COLO668 (cell line): Measurements from ENCODE around the gene HOXB7.
A peak's percentile ranks its signal among the peaks of the same experiment; 100 is the strongest.

ENCODE experiments used
- DNase-seq: peaks from one replicate; lab custom pipeline; 2025; ENCODE audit not compliant: unreplicated experiment; lab: John Stamatoyannopoulos, UW

Gene HOXB7

GRCh38 chr17:48584223-48584741, 26.5 kb downstream of the HOXB7 start:
- no peak for DNase-seq

DNA sequence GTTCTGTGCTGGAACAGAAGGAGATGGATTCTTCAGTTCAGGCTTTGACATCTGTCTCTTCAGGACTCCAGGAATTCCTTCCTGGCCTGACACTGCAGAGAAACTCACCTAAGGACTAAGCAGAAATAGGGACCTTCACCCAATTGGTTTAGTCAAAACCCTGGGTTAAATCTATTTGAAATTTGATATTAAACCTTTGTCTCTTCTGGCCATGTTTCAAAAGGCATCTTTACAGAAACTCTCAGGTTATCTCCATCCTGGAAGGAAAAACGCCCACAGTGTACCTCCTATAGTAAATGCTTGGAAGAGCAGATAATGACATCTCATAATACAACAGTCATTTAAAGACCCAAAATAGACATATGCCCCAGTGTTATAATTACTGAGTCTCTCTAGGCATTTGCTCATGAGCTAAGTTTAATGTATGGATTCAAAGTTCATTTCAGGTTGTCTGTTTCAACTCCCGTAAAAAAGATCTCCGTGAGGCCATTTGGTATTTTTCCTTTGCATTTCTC, 27.1 kb downstream of the HOXB7 start:
- DNase-seq, result no peak

- peak; percentile 31 for DNase-seq
Observed at GRCh38 chr17:48582750-48583069, 28.1 kb downstream of the HOXB7 start.

DNA sequence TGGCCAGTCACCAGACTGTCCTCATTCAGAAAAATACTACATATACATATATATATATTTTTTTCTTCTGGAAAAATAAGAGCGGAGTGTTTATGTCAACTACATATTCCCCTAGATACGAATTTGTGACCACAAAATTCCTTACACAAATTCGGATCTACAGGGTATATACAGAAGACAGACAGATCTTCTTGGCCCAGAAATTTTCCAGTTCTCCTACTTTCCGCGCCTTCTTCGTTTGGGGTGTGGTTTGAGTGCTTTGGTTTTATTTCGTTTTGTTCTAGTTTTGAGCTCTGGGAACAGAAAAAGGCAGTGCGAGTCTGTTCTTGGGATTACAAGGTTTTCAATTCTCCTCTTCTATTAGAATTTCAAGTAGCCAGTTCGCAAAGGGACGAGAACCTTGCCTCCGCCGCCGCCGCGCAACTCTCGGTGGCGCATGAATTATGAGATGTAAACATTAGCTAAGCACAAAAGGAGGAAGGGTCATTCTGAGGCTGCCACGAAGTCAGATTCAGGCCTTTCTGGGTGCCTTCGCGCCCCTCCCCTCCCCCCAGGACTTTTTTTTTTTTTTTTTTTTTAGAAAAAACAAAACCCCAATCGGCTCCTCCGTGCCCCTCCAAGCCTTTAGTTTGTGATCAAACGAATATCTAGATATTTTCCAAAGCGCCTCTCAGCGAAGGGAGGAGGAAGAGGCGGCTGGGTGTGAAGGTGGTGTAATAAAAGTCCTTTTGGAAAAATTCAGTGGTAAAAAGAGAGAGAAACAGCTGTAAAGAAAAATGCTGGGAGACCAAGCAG, 30.9 kb downstream of the HOXB7 start:
- DNase-seq, result peak; percentile 47

- no peak for DNase-seq
Observed at GRCh38 chr17:48579471-48579759, 31.4 kb downstream of the HOXB7 start.

- DNase-seq, result peak; percentile 67
Observed at GRCh38 chr17:48578616-48579470, 32.0 kb downstream of the HOXB7 start.

GRCh38 chr17:48577946-48578615, 32.7 kb downstream of the HOXB7 start, which contains the start of gene HOXB4:
HOXB4 (minus strand) TSS chr17:48578350; CDS start chr17:48578319, 31 bp downstream.
- DNase-seq, result peak; percentile 71

DNA sequence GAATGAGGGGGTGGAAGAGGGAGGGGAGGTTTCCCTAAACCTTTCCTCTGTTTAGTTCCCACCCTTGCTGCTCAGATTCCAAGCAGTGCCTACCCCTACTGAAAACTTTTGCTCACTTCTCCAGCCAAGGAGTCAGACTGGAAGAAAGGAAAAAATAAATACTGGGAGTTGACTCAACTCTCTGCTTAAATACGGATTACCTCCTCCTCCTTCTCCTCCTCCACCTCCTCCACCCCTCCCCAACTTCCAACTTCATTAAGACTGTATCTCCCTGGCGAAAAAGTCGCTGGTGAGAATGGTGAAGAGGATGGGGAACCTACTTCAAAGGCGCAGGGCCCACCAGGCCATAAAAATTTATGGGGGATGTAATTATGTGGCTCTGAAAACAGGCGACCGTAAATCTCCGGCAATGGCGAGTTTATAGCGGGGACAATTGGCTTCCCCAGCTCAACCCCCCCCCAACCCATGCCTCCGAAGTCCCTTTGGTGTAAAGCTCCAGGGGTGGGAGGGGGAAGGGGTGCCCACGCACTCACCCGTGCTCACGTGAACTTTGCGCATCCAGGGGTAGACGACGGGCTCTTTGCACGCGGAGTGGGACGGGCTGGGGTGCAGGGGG, 33.4 kb downstream of the HOXB7 start:
- peak; percentile 30 for DNase-seq

GRCh38 chr17:48576479-48577309, 34.1 kb downstream of the HOXB7 start:
- peak; percentile 34 for DNase-seq

- peak; percentile 13 for DNase-seq
Observed at GRCh38 chr17:48575673-48576478, 34.9 kb downstream of the HOXB7 start.

- no peak for DNase-seq
Observed at GRCh38 chr17:48575066-48575582, 35.7 kb downstream of the HOXB7 start.

- DNase-seq, result no peak
Observed at GRCh38 chr17:48574505-48575065, 36.2 kb downstream of the HOXB7 start.

GRCh38 chr17:48571826-48572417, 38.9 kb downstream of the HOXB7 start:
- DNase-seq, result no peak

DNA sequence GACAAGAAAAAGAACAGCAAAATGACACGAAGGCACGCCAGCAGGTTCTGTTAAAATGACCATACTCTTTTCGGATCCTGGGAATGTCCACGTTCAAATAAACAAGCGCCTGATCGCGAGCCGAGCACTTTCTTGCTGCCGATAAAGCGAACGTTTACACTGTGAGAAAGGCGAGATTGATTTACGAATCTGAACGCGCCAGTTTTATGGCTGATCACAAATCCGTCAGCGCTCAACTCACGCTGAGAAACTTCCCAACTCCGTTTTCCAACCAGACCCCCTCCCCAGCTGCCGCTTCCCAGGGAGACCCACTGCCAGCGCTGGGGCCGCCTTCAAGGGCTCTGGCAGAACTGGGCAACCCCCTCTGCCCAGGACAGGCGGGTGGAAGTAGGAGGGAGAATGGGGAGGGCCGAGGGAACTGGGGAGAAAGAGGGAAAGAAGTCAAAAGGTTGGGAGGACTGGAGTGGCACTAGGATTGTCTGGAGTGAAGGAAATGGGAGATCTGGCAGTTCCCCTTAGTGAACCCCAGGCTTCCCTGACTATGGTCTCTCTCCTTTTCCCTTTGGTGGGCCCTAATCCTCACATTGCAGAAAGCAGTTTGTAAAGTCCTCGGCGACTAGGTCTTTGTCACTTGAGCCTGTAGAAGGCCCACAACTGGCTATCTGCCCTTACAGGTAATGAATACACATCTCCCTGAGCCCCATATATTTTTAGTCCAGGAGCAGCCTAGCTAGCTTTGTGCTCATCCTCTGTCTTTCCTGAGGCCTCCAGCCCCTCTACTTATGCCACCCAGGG, 39.6 kb downstream of the HOXB7 start:
- no peak for DNase-seq

- DNase-seq, result no peak
Observed at GRCh38 chr17:48570325-48571023, 40.3 kb downstream of the HOXB7 start.

- DNase-seq, result no peak
Observed at GRCh38 chr17:48569674-48570324, 41.0 kb downstream of the HOXB7 start.
